Measurements from ENCODE around the gene CCR6.

The CCR6 gene

GRCh38 chr6:167093922-167094432 is 28.9 kb upstream of the CCR6 start:
- Histone ChIP-seq H3K27me3 (ENCODE audit: insufficient read depth, poor library complexity, severe bottlenecking) (no peaks in the 10 kb centered on the region), H3K27ac (ENCODE audit: poor library complexity, severe bottlenecking) (no peak overlapping the region), H3K4me3 (ENCODE audit: severe bottlenecking) (no peak overlapping the region), H3K9me3 (ENCODE audit: severe bottlenecking) (no peaks in the 10 kb centered on the region), H3K36me3 (ENCODE audit: low read depth) (no peaks in the 10 kb centered on the region), H3K4me1 (ENCODE audit: insufficient read depth, poor library complexity, severe bottlenecking) (no peaks in the 10 kb centered on the region)
- DNase-seq (ENCODE audit: low spot score) (no peak), ATAC-seq (ENCODE audit: low read depth) (no peak)
- no peak for TF ChIP-seq CTCF (IDR thresholded peaks at IDR 0.05; ENCODE audit: poor library complexity, severe bottlenecking)

DNA sequence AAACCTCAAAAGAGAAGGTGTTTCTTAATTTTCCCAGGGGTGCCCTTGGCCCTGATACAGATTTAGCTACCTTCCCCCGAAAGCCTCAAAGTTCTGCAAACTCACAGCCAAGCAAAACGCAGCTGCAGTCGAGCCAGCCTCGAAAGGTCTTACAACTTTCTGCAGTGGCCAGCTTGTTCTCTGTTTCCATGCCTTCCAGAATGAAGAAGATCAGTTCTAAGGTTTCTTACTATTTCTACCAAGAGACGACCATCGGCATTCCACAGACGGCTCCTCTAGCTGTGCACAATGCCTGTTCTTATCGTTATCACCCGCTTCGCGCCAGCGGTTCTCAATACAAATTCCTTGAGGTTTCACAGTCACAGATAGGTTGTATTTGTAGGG is 28.5 kb upstream of the CCR6 start:
- Histone ChIP-seq H3K36me3 (ENCODE audit: low read depth) (no peaks in the 10 kb centered on the region), H3K27me3 (ENCODE audit: insufficient read depth, poor library complexity, severe bottlenecking) (no peaks in the 10 kb centered on the region), H3K4me1 (ENCODE audit: insufficient read depth, poor library complexity, severe bottlenecking) (no peaks in the 10 kb centered on the region), H3K27ac (ENCODE audit: poor library complexity, severe bottlenecking) (no peak overlapping the region), H3K9me3 (ENCODE audit: severe bottlenecking) (no peaks in the 10 kb centered on the region), H3K4me3 (ENCODE audit: severe bottlenecking) (no peak overlapping the region)
- ATAC-seq (ENCODE audit: low read depth): no peak
- no peak for TF ChIP-seq CTCF (IDR thresholded peaks at IDR 0.05; ENCODE audit: poor library complexity, severe bottlenecking)
- no peak for DNase-seq (ENCODE audit: low spot score)

DNA sequence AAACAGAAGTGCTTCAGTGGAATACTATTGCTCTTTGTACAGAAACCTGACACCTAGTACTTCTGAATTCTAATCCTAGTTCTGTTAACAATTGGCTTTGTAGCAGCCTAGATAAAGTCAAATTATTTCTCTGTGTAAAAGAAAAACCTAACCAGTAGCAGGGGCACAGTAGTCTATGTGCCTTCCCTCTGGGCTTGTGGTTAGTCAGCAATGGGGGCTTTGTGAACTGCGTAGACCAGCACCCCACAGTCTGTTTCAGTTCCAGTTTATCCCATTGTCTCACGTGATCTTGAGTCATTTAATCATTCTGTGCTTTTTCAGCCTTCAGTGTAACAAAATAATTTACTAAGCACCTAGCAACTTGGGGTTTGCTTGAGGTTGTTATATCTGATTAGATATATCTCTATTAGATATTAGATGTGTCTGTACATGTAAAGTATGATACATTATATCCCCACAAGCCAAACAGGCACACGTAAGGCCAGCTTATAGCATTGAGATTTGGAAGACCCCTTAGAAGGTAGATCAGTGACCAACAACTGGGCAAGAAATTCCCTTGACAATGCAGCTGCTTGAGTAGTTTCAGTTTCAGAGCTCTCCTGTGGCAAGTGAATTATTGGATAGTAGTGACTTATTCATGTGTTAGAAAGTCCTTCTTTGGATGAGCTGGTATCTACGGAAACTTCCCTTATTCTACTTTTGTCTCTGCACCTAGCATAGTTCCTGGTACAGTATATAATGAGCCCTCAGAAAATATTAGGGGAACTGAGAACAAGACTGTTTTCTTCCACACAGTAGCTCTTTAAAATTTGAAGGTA is 27.9 kb upstream of the CCR6 start:
- Histone ChIP-seq H3K9me3 (ENCODE audit: severe bottlenecking) (no peaks in the 10 kb centered on the region), H3K4me3 (ENCODE audit: severe bottlenecking) (no peak overlapping the region), H3K36me3 (ENCODE audit: low read depth) (no peaks in the 10 kb centered on the region), H3K27ac (ENCODE audit: poor library complexity, severe bottlenecking) (no peak overlapping the region), H3K4me1 (ENCODE audit: insufficient read depth, poor library complexity, severe bottlenecking) (no peaks in the 10 kb centered on the region), H3K27me3 (ENCODE audit: insufficient read depth, poor library complexity, severe bottlenecking) (no peaks in the 10 kb centered on the region)
- no peak for ATAC-seq (ENCODE audit: low read depth)
- TF ChIP-seq CTCF (IDR thresholded peaks at IDR 0.05; ENCODE audit: poor library complexity, severe bottlenecking): no peak
- no peak for DNase-seq (ENCODE audit: low spot score)

DNA sequence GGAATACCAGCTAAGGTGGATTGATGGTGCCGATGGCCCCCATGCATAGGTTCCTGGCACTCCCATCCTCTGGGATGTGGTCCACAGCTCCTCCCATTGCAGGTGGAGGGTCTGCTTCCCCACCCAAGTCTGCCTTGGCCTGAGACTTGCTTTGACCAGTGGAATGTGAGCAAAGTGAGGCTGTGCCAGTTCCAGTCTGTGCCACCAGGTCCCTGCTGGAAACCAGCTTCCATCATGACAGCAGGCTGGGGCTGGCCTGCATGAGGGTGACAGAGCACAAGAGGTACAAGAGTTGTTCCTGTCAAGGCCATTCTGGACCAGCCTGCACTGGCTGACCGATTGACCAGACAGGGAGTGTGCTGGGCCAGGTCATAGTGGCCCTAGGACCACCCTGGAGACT is 27.0 kb upstream of the CCR6 start:
- no peaks in the 10 kb centered on the region for H3K4me1 ChIP-seq (ENCODE audit: insufficient read depth, poor library complexity, severe bottlenecking)
- DNase-seq (ENCODE audit: low spot score): no peak
- H3K27ac ChIP-seq (ENCODE audit: poor library complexity, severe bottlenecking): no peak overlapping the region
- no peak overlapping the region for H3K4me3 ChIP-seq (ENCODE audit: severe bottlenecking)
- no peaks in the 10 kb centered on the region for H3K9me3 ChIP-seq (ENCODE audit: severe bottlenecking)
- TF ChIP-seq CTCF (IDR thresholded peaks at IDR 0.05; ENCODE audit: poor library complexity, severe bottlenecking): no peak
- ATAC-seq (ENCODE audit: low read depth): no peak
- H3K36me3 ChIP-seq (ENCODE audit: low read depth): no peaks in the 10 kb centered on the region
- H3K27me3 ChIP-seq (ENCODE audit: insufficient read depth, poor library complexity, severe bottlenecking): no peaks in the 10 kb centered on the region

GRCh38 chr6:167096991-167097390 is 25.9 kb upstream of the CCR6 start:
- DNase-seq (ENCODE audit: low spot score): no peak
- Histone ChIP-seq H3K9me3 (ENCODE audit: severe bottlenecking) (no peaks in the 10 kb centered on the region), H3K4me1 (ENCODE audit: insufficient read depth, poor library complexity, severe bottlenecking) (no peaks in the 10 kb centered on the region), H3K36me3 (ENCODE audit: low read depth) (no peaks in the 10 kb centered on the region), H3K27me3 (ENCODE audit: insufficient read depth, poor library complexity, severe bottlenecking) (no peaks in the 10 kb centered on the region), H3K4me3 (ENCODE audit: severe bottlenecking) (no peak overlapping the region), H3K27ac (ENCODE audit: poor library complexity, severe bottlenecking) (no peak overlapping the region)
- TF ChIP-seq CTCF (IDR thresholded peaks at IDR 0.05; ENCODE audit: poor library complexity, severe bottlenecking): no peak
- no peak for ATAC-seq (ENCODE audit: low read depth)

Data from RWPE2 (cell line).